Parathyroid adenoma (tissue), 2 donors: ENCODE data around the gene ACOT9.

Experiments used
- H2AFZ ChIP-seq: fragments of 300-600 bp; sonication (generic); one replicate; pipeline ENCODE4 v1.7.0; 2017; ENCODE audit warnings: antibody characterized with exemption, mild to moderate bottlenecking
- H3K27ac ChIP-seq: fragments of 300-600 bp; sonication (generic); one replicate; pipeline ENCODE4 v1.7.0; 2017
- H3K27me3 ChIP-seq: fragments of 300-600 bp; sonication (generic); one replicate; pipeline ENCODE4 v1.7.0; 2017; ENCODE audit warnings: low read length; ENCODE audit not compliant: control insufficient read depth, insufficient read depth
- H3K36me3 ChIP-seq: fragments of 300-600 bp; sonication (generic); one replicate; pipeline ENCODE4 v1.7.0; 2017; ENCODE audit warnings: low read length; ENCODE audit not compliant: control insufficient read depth, insufficient read depth
- H3K4me1 ChIP-seq: fragments of 300-600 bp; sonication (generic); one replicate; pipeline ENCODE4 v1.7.0; 2017; ENCODE audit warnings: control low read depth
- H3K4me2 ChIP-seq: fragments of 300-600 bp; sonication (generic); one replicate; pipeline ENCODE4 v1.7.0; 2017; ENCODE audit warnings: low read length
- H3K4me3 ChIP-seq: fragments of 300-600 bp; sonication (generic); one replicate; pipeline ENCODE4 v1.7.0; 2017; ENCODE audit warnings: low read depth, low read length
- H3K79me2 ChIP-seq: fragments of 300-600 bp; sonication (generic); one replicate; pipeline ENCODE4 v1.7.0; 2017; ENCODE audit warnings: control low read depth
- H3K9ac ChIP-seq: fragments of 300-600 bp; sonication (generic); one replicate; pipeline ENCODE4 v1.7.0; 2017; ENCODE audit warnings: mild to moderate bottlenecking
- H3K9me3 ChIP-seq: fragments of 300-600 bp; sonication (generic); one replicate; pipeline ENCODE4 v1.7.0; 2017; ENCODE audit warnings: low read length; ENCODE audit not compliant: control insufficient read depth
- TF ChIP-seq, protein P1 (sequence below): fragments of 300-600 bp; sonication (generic); IDR thresholded peaks from one replicate; pipeline ENCODE4 v1.7.0; 2017; ENCODE audit warnings: antibody characterized with exemption, mild to moderate bottlenecking
- donor health status: primary hyperparathyroidism.

ACOT9 gene

DNA sequence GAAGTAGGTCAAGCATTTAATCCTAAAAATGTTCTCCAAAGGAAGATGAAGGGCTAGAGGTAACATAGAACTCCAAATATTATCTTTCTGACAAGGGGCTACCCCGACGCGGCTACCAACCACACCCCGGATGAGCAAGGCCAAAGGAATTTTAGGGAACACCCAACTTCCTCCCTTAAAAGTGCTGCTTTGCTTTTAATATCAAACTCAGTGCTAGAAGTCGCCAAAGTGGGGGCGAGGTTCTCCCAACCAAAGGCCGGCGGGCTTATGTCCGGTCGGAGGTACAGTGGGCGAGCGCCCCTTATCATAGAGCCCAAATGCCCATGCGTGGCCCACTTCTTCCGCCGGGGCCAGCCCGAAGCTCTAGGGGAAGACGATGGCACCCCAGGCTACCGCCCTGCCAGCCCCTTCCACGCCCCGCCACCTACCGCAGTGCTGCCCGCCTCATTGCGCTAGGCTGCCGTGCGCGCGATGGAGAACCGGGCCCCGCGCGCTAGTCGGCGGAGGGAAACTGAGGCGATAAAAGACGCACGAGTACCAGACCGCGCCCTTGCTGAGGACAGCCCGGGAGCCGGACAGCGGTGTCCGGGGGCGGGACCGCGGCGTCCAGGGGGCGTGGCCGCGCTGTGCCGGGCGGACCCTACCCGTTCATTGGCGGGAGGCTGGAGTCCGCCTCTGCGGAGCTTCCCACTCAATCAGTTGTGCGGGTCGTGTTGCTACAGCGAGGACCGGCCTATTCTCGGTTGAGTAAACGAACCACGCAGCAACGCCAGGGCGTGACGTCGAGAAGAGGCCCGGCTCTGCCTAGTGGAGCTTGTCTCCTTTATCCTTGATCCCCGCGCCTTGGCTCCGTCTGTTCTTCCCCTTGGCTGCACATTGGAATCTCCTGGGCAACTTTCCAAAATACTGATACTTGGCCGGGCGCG is at the start of gene ACOT9:
TSS of gene ACOT9 (minus strand) at position 580 of the 926 bp plus-strand sequence. CDS start at position 448, 132 bp downstream.
- peak within 1 kb of the TSS; percentile 28 for H3K9ac ChIP-seq
- TF ChIP-seq, protein P1, sequence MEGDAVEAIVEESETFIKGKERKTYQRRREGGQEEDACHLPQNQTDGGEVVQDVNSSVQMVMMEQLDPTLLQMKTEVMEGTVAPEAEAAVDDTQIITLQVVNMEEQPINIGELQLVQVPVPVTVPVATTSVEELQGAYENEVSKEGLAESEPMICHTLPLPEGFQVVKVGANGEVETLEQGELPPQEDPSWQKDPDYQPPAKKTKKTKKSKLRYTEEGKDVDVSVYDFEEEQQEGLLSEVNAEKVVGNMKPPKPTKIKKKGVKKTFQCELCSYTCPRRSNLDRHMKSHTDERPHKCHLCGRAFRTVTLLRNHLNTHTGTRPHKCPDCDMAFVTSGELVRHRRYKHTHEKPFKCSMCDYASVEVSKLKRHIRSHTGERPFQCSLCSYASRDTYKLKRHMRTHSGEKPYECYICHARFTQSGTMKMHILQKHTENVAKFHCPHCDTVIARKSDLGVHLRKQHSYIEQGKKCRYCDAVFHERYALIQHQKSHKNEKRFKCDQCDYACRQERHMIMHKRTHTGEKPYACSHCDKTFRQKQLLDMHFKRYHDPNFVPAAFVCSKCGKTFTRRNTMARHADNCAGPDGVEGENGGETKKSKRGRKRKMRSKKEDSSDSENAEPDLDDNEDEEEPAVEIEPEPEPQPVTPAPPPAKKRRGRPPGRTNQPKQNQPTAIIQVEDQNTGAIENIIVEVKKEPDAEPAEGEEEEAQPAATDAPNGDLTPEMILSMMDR = no peak
- no peaks in the 10 kb centered on the region for H3K9me3 ChIP-seq
- peak within 1 kb of the TSS; percentile 69 for H3K4me2 ChIP-seq
- H3K27me3 ChIP-seq = no peaks in the 10 kb centered on the region
- peak within 1 kb of the TSS; percentile 78 for H2AFZ ChIP-seq
- H3K79me2 ChIP-seq = no peaks in the 10 kb centered on the region
- peak within 1 kb of the TSS; percentile 86 for H3K27ac ChIP-seq
- no peaks in the 10 kb centered on the region for H3K4me1 ChIP-seq
- H3K4me3 ChIP-seq = peak within 1 kb of the TSS; percentile 61
- H3K36me3 ChIP-seq = no peaks in the 10 kb centered on the region

- Histone ChIP-seq H3K79me2 (no peaks in the 10 kb centered on the region), H3K9ac (no peak overlapping the region), H3K27ac (no peak overlapping the region), H3K4me1 (no peaks in the 10 kb centered on the region), H3K27me3 (no peaks in the 10 kb centered on the region), H3K4me2 (no peak overlapping the region), H3K9me3 (no peaks in the 10 kb centered on the region), H2AFZ (peak overlapping the region; percentile 7), H3K4me3 (no peak overlapping the region), H3K36me3 (no peaks in the 10 kb centered on the region)
- TF ChIP-seq, protein P1 = no peak
These were observed 47.0 kb upstream of the ACOT9 start for GRCh38 chrX:23790155-23790497.

DNA sequence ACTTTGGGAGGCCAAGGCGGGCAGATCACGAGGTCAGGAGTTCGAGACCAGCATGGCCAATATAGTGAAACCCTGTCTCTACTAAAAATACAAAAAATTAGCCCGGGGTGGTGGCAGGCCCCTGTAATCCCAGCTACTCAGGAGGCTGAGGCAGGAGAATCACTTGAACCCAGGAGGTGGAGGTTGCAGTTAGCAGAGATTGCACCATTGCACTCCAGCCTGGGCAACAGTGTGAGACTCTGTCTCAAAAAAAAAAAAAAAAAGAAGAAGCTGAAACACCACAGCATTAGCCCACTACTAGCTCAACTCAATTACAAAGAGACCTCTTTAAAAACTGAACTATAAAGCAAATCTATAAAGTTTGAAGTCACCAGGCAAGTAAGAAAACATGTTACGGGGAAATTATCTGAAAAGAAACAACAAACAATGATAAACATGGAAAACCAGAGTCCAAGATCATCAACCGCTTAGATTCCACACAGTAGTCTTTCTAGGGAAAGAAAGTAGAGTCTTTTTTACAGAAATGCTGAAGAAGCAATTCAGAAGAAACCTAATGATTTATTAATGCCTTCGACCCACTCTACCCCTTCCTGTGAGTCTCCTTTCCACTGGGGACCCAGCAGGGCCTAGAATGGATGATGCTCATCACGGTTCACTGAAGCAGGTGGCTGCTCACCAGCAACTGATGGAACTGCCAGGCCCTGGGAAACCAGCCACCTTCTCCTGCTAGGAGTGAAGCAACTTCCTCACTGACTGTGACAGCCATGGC is 46.5 kb upstream of the ACOT9 start:
- TF ChIP-seq, protein P1 = no peak
- Histone ChIP-seq H3K9ac (no peak overlapping the region), H3K27ac (no peak overlapping the region), H3K4me1 (no peaks in the 10 kb centered on the region), H3K79me2 (no peaks in the 10 kb centered on the region), H3K36me3 (no peaks in the 10 kb centered on the region), H3K27me3 (no peaks in the 10 kb centered on the region), H3K4me3 (no peak overlapping the region), H3K9me3 (no peaks in the 10 kb centered on the region), H2AFZ (no peak overlapping the region), H3K4me2 (no peak overlapping the region)

GRCh38 chrX:23788946-23789345 is 45.9 kb upstream of the ACOT9 start:
- TF ChIP-seq, protein P1 = no peak
- H3K27ac ChIP-seq = no peak overlapping the region

More at GRCh38 chrX:23788946-23789345, 45.9 kb upstream of the ACOT9 start:
- Histone ChIP-seq H2AFZ (no peak overlapping the region), H3K4me1 (no peaks in the 10 kb centered on the region), H3K79me2 (no peaks in the 10 kb centered on the region), H3K27me3 (no peaks in the 10 kb centered on the region), H3K36me3 (no peaks in the 10 kb centered on the region), H3K9me3 (no peaks in the 10 kb centered on the region), H3K4me2 (no peak overlapping the region), H3K9ac (no peak overlapping the region), H3K4me3 (no peak overlapping the region)
